ENCODE results near the gene PPFIBP1.
A peak's percentile ranks its signal among the peaks of the same experiment; 100 is the strongest.

Gene PPFIBP1

DNA sequence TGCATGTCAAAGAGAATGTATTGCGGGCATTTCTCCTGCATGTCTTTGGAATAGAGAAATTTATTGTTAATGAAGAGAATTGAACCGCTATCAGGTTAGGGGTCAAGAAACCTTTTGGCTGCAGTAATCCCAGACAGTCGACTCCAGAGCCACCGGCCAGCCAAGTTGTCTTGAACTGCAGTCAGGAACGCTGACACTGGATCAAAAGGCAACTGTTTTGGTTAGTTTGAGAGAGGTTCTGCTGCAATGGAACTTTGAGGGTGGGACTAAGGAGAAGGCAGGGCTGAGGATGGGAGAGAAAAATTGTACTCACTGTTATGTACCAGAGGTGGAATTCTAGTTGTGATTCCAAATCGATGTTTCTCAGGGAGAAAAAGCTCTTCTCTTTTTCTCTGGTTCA lies 28.2 kb downstream of the PPFIBP1 start:
- peaks cover 12% of the 10 kb centered on the region for H3K4me1 ChIP-seq
- no peak overlapping the region for H3K4me3 ChIP-seq (ENCODE audit: low read depth, low read length)
- H3K9me3 ChIP-seq (ENCODE audit: control insufficient read depth, low read length) = no peaks in the 10 kb centered on the region
- H3K27ac ChIP-seq = no peak overlapping the region
- peaks cover 7% of the 10 kb centered on the region for H3K79me2 ChIP-seq
- H2AFZ ChIP-seq = no peak overlapping the region
- no peak overlapping the region for H3K4me2 ChIP-seq (ENCODE audit: low read length)
- no peak overlapping the region for H3K9ac ChIP-seq
- H3K36me3 ChIP-seq (ENCODE audit: control insufficient read depth, insufficient read depth, low read length) = no peaks in the 10 kb centered on the region
- TF ChIP-seq, protein P1, sequence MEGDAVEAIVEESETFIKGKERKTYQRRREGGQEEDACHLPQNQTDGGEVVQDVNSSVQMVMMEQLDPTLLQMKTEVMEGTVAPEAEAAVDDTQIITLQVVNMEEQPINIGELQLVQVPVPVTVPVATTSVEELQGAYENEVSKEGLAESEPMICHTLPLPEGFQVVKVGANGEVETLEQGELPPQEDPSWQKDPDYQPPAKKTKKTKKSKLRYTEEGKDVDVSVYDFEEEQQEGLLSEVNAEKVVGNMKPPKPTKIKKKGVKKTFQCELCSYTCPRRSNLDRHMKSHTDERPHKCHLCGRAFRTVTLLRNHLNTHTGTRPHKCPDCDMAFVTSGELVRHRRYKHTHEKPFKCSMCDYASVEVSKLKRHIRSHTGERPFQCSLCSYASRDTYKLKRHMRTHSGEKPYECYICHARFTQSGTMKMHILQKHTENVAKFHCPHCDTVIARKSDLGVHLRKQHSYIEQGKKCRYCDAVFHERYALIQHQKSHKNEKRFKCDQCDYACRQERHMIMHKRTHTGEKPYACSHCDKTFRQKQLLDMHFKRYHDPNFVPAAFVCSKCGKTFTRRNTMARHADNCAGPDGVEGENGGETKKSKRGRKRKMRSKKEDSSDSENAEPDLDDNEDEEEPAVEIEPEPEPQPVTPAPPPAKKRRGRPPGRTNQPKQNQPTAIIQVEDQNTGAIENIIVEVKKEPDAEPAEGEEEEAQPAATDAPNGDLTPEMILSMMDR (IDR thresholded peaks at IDR 0.05) = no peak
- H3K27me3 ChIP-seq (ENCODE audit: control insufficient read depth, insufficient read depth, low read length) = no peaks in the 10 kb centered on the region

- no peak overlapping the region for H3K9ac ChIP-seq
- H3K9me3 ChIP-seq (ENCODE audit: control insufficient read depth, low read length) = no peaks in the 10 kb centered on the region
- H3K4me2 ChIP-seq (ENCODE audit: low read length) = no peak overlapping the region
- no peak overlapping the region for H2AFZ ChIP-seq
- no peak overlapping the region for H3K27ac ChIP-seq
- TF ChIP-seq, protein P1 (IDR thresholded peaks at IDR 0.05) = no peak
- no peak overlapping the region for H3K4me3 ChIP-seq (ENCODE audit: low read depth, low read length)
- H3K4me1 ChIP-seq = peaks cover 12% of the 10 kb centered on the region
- H3K27me3 ChIP-seq (ENCODE audit: control insufficient read depth, insufficient read depth, low read length) = no peaks in the 10 kb centered on the region
- peaks cover 7% of the 10 kb centered on the region for H3K79me2 ChIP-seq
- no peaks in the 10 kb centered on the region for H3K36me3 ChIP-seq (ENCODE audit: control insufficient read depth, insufficient read depth, low read length)
Observed at GRCh38 chr12:27552886-27553560, 29.0 kb downstream of the PPFIBP1 start.

GRCh38 chr12:27553941-27554340 lies 29.9 kb downstream of the PPFIBP1 start:
- H3K4me3 ChIP-seq (ENCODE audit: low read depth, low read length) = no peak overlapping the region
- no peak overlapping the region for H3K4me2 ChIP-seq (ENCODE audit: low read length)
- peaks cover 5% of the 10 kb centered on the region for H3K79me2 ChIP-seq
- no peak overlapping the region for H3K27ac ChIP-seq
- no peak overlapping the region for H3K9ac ChIP-seq
- H3K4me1 ChIP-seq = peaks cover 11% of the 10 kb centered on the region
- H3K36me3 ChIP-seq (ENCODE audit: control insufficient read depth, insufficient read depth, low read length) = no peaks in the 10 kb centered on the region
- H3K9me3 ChIP-seq (ENCODE audit: control insufficient read depth, low read length) = no peaks in the 10 kb centered on the region
- H3K27me3 ChIP-seq (ENCODE audit: control insufficient read depth, insufficient read depth, low read length) = no peaks in the 10 kb centered on the region
- TF ChIP-seq, protein P1 (IDR thresholded peaks at IDR 0.05) = no peak
- no peak overlapping the region for H2AFZ ChIP-seq

DNA sequence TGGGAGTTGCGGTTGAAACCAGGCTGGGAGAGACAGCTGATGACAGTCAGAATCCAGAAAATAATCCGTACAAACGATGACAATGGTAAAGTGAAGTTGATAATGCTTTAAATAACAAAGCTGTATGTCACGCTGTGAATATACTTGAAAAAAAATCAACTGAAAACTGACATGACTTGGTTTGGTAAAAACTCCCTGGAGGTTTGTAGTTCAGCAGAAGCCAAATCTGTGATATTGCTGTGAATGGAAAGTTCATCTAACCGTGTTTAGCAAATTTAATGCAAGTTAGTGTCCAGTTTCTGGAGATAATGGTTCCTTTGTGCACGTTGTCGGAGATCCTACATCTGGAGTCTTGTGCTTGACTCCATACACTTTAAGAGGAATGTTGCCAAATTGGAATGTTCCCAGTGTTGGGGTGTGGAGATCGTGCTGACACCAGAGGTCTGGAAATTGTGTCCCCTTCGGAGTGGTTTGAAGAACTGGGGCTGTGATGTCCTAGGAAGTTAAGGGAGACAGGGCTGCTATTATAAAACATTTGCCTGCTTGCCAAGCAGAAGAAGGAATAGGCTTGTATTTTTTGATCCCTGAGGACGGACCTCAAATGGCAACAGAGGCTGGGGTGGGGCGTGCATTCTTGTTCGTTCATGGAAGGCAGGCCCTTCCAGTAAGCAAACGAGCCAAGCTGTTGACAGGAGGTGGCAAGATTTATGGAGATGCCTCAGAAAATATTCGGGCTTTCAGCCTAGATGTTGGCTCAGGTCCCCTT lies 30.6 kb downstream of the PPFIBP1 start:
- Histone ChIP-seq H3K79me2 (peaks cover 5% of the 10 kb centered on the region), H3K9me3 (ENCODE audit: control insufficient read depth, low read length) (no peaks in the 10 kb centered on the region), H3K9ac (no peak overlapping the region), H2AFZ (no peak overlapping the region), H3K27me3 (ENCODE audit: control insufficient read depth, insufficient read depth, low read length) (no peaks in the 10 kb centered on the region), H3K36me3 (ENCODE audit: control insufficient read depth, insufficient read depth, low read length) (no peaks in the 10 kb centered on the region), H3K4me1 (peaks cover 7% of the 10 kb centered on the region), H3K4me3 (ENCODE audit: low read depth, low read length) (no peak overlapping the region), H3K27ac (peak overlapping the region; percentile 32), H3K4me2 (ENCODE audit: low read length) (no peak overlapping the region)
- TF ChIP-seq, protein P1 (IDR thresholded peaks at IDR 0.05) = no peak
